SU-DHL-6 (cell line): ENCODE data around the gene NRG3.

Experiments
- H2AFZ ChIP-seq: fragments of 200-600 bp; sonication (generic); 2 replicates; pipeline ENCODE4 v1.6.1; 2014; ENCODE audit warnings: low read depth, mild to moderate bottlenecking, moderate library complexity, mixed read lengths, antibody characterized with exemption, low read length; ENCODE audit not compliant: severe bottlenecking
- H3F3A ChIP-seq: fragments of 200-600 bp; shearing (Covaris generic); 2 replicates; pipeline ENCODE4 v1.6.0; 2016; ENCODE audit warnings: antibody characterized with exemption, mild to moderate bottlenecking; ENCODE audit not compliant: insufficient read depth
- H3K27ac ChIP-seq: fragments of 200-600 bp; sonication (generic); 2 replicates; pipeline ENCODE4 v1.5.1; 2016; ENCODE audit warnings: low read depth, mild to moderate bottlenecking, low read length, moderate library complexity, mixed read lengths
- H3K27me3 ChIP-seq: fragments of 200-600 bp; sonication (generic), shearing (Covaris generic); 2 replicates; pipeline ENCODE4 v1.6.0; 2014; ENCODE audit warnings: mild to moderate bottlenecking, low read length
- H3K36me3 ChIP-seq: fragments of 200-600 bp; sonication (generic); 2 replicates; pipeline ENCODE4 v1.6.1; 2014; ENCODE audit warnings: mild to moderate bottlenecking, low read length, mixed read lengths
- H3K4me2 ChIP-seq: fragments of 300-600, 200-600 bp; shearing (Covaris generic), sonication (generic); 2 replicates; pipeline ENCODE4 v1.6.0; 2014; ENCODE audit warnings: low read length, low read depth, mild to moderate bottlenecking; ENCODE audit not compliant: poor library complexity, severe bottlenecking
- H3K4me3 ChIP-seq: fragments of 200-600 bp; sonication (generic); 2 replicates; pipeline ENCODE4 v1.5.1; 2014; ENCODE audit warnings: antibody characterized with exemption, low read length, mild to moderate bottlenecking, mixed read lengths; ENCODE audit not compliant: insufficient read depth, poor library complexity, severe bottlenecking
- H3K79me2 ChIP-seq: fragments of 200-600 bp; sonication (generic); 2 replicates; pipeline ENCODE4 v1.6.1; 2014; ENCODE audit warnings: mild to moderate bottlenecking, low read length, moderate library complexity; ENCODE audit not compliant: insufficient read depth
- H3K9ac ChIP-seq: fragments of 200-600 bp; sonication (generic); 2 replicates; pipeline ENCODE4 v1.7.0; 2014; ENCODE audit warnings: mild to moderate bottlenecking, low read length
- H3K9me2 ChIP-seq: fragments of 200-600 bp; sonication (generic); replicated peaks from 2 replicates; pipeline ENCODE4 v1.6.1; 2014; ENCODE audit warnings: low read length; ENCODE audit not compliant: insufficient read depth
- H3K9me3 ChIP-seq: fragments of 200-600 bp; sonication (generic); 2 replicates; pipeline ENCODE4 v1.6.1; 2014; ENCODE audit warnings: low read length, mixed read lengths; ENCODE audit not compliant: insufficient read depth
- H4K20me1 ChIP-seq: fragments of 200-600 bp; sonication (generic); 2 replicates; pipeline ENCODE4 v1.6.1; 2014; ENCODE audit warnings: low read depth, mild to moderate bottlenecking, antibody characterized with exemption, low read length, moderate library complexity, mixed read lengths
- EZH2phosphoT487 ChIP-seq: fragments of 200-600 bp; sonication (generic), shearing (Covaris generic); conservative IDR thresholded peaks from 2 replicates; pipeline ENCODE4 v1.6.1; 2018; ENCODE audit warnings: mild to moderate bottlenecking, antibody characterized with exemption, low read length, moderate library complexity, mixed read lengths
- TF ChIP-seq, protein P1 (sequence below): fragments of 200-600 bp; sonication (generic); IDR thresholded peaks from one replicate; pipeline ENCODE4 v1.5.1; 2017; ENCODE audit warnings: antibody characterized with exemption, mild to moderate bottlenecking, low read length, moderate library complexity; ENCODE audit not compliant: insufficient read depth, poor library complexity, severe bottlenecking

The NRG3 gene

DNA sequence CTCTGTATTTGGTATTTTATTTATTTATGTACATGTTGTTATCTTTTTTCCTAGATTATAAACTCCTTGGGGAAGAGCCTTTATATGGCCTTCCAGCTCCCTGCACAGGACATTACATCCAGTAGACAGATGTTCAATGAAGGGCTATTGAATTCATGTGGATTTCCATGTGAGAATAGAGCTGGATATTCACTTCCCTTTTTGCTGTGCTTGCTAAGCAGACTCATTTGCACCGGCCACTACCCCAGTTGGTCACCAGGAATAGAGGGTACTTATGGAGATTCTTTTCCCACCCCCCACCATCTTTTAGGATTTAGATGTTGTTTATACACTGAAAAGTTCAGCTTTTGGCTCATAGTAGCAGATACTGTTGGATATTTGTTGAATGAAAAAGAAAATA lies 374.1 kb downstream of the NRG3 start:
- Histone ChIP-seq H3K9ac (no peak overlapping the region), H3K27me3 (no peaks in the 10 kb centered on the region), H3K27ac (no peak overlapping the region), H3K79me2 (no peaks in the 10 kb centered on the region), H3K36me3 (no peaks in the 10 kb centered on the region), H3K4me2 (no peak overlapping the region), H3F3A (no peaks in the 10 kb centered on the region), H2AFZ (no peak overlapping the region), H4K20me1 (no peaks in the 10 kb centered on the region), H3K9me2 (no peaks in the 10 kb centered on the region), H3K9me3 (no peaks in the 10 kb centered on the region), H3K4me3 (no peak overlapping the region)
- TF ChIP-seq, protein P1, sequence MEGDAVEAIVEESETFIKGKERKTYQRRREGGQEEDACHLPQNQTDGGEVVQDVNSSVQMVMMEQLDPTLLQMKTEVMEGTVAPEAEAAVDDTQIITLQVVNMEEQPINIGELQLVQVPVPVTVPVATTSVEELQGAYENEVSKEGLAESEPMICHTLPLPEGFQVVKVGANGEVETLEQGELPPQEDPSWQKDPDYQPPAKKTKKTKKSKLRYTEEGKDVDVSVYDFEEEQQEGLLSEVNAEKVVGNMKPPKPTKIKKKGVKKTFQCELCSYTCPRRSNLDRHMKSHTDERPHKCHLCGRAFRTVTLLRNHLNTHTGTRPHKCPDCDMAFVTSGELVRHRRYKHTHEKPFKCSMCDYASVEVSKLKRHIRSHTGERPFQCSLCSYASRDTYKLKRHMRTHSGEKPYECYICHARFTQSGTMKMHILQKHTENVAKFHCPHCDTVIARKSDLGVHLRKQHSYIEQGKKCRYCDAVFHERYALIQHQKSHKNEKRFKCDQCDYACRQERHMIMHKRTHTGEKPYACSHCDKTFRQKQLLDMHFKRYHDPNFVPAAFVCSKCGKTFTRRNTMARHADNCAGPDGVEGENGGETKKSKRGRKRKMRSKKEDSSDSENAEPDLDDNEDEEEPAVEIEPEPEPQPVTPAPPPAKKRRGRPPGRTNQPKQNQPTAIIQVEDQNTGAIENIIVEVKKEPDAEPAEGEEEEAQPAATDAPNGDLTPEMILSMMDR, result no peak
- no peak for TF ChIP-seq EZH2phosphoT487

DNA sequence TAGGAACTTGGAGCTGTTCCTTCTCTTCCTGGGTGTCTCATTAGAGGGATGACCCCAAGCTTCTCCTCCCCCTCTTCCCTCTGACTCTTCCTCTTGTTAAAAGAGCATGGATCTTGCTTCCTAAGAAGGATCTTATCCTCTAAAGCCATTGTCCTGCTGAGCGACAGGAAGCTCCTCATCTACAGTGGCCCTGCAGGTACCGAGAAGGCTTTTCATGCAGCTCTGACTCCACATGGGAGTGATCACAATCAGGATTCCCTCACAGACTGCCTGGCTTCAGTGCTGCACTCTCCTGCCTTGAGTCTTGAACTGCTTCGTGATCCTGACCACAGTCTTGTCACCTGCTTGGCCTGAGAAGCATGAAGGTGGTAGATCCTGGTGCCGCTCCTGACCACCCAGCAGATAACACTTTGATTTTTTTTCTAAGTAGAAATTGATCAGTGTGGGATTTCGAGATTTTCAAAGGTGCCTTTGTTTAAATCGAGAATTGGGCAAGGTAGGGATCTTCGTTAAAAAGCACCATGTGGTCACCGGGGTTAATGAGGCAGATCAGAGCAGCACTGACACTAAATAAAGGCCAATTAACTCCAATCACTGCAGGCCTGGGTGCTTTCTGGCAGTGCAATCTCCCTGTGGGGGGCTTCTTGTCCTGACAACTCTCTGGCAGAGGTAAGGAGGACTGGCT lies 376.4 kb downstream of the NRG3 start:
- Histone ChIP-seq H4K20me1 (no peaks in the 10 kb centered on the region), H3K9me3 (no peaks in the 10 kb centered on the region), H2AFZ (no peak overlapping the region), H3K4me2 (no peak overlapping the region), H3K27ac (no peak overlapping the region), H3K36me3 (no peaks in the 10 kb centered on the region), H3F3A (no peaks in the 10 kb centered on the region), H3K9me2 (no peaks in the 10 kb centered on the region), H3K4me3 (no peak overlapping the region), H3K27me3 (no peaks in the 10 kb centered on the region), H3K9ac (no peak overlapping the region), H3K79me2 (no peaks in the 10 kb centered on the region)
- no peak for TF ChIP-seq EZH2phosphoT487
- TF ChIP-seq, protein P1, result no peak

DNA sequence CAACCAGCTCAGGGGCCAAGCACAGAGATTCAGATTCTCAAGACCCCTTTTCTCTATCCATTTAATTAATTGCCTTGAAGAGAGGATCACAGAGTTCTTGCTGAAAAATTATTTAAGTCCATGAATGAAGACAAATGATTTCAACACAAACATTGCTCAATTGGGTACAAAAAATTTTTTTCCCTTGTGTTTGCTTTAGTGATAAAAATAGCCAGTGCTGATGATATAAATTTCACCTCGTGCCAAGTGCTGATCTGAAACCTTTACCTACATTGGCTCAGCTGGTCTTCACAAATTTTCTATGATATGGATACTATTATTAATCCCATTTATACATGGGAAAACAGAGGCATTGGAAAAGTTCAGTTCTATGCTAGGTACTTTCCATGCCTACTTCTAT lies 377.1 kb downstream of the NRG3 start:
- Histone ChIP-seq H3K79me2 (no peaks in the 10 kb centered on the region), H2AFZ (no peak overlapping the region), H3K4me2 (no peak overlapping the region), H3K9ac (no peak overlapping the region), H3K27ac (no peak overlapping the region), H3K36me3 (no peaks in the 10 kb centered on the region), H3K9me2 (no peaks in the 10 kb centered on the region), H3K27me3 (no peaks in the 10 kb centered on the region), H3F3A (no peaks in the 10 kb centered on the region), H4K20me1 (no peaks in the 10 kb centered on the region), H3K9me3 (no peaks in the 10 kb centered on the region), H3K4me3 (no peak overlapping the region)
- TF ChIP-seq, protein P1, result no peak
- no peak for TF ChIP-seq EZH2phosphoT487
